Keratinocyte (primary cell): ENCODE data around the gene PDZRN4.

Source experiments
- EZH2 ChIP-seq: IDR thresholded peaks from one replicate; pipeline ENCODE4 v1.6.1; 2012; ENCODE audit warnings: inconsistent platforms, mild to moderate bottlenecking, low read length, moderate library complexity
- TF ChIP-seq, protein P1 (sequence below), 3 experiments: IDR thresholded peaks in 1 of 3; conservative IDR thresholded peaks in 1 of 3; optimal IDR thresholded peaks in 1 of 3; 2 replicates in 2 of 3; 3 replicates in 1 of 3; pipeline versions ENCODE3 to v1.5.1; 2011; ENCODE audit warnings: low read length in 3 of 3, mild to moderate bottlenecking in 3 of 3, moderate library complexity in 2 of 3, control low read depth in 1 of 3, inconsistent platforms in 1 of 3; ENCODE audit not compliant: insufficient read depth in 2 of 3; ENCODE audit errors: extremely low read depth in 1 of 3

DNA sequence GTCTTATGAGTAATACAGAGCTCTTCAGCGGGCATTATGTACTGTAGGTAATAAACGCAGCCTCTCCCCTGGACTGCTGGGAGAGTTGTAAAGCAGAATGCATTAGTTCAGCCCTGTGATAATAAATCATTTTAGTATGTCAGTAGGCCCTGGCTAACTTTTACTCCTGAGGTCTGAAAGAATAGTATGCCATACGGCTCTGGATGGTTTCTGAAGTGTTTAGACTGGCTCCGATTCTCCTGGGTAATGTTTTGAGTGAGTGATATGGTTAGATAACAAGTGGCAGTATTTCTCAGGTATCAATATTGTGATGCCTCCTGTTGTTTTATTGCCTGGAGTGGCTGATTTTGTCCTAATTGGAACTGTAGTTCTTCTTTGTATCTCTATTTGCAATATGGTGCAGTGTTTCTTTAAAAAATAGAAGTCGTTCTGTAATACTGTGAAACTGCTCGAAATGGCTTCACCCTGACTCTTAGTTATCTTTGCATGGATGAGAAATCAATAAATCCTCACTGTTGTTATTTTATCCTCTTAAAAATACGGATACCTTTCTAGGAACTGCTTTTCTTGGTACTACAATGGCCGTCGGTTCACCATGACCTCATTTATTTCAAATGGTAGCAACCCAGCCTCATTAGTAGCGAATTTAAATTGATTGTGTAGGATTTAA, 100.2 kb downstream of the PDZRN4 start:
- TF ChIP-seq, protein P1, sequence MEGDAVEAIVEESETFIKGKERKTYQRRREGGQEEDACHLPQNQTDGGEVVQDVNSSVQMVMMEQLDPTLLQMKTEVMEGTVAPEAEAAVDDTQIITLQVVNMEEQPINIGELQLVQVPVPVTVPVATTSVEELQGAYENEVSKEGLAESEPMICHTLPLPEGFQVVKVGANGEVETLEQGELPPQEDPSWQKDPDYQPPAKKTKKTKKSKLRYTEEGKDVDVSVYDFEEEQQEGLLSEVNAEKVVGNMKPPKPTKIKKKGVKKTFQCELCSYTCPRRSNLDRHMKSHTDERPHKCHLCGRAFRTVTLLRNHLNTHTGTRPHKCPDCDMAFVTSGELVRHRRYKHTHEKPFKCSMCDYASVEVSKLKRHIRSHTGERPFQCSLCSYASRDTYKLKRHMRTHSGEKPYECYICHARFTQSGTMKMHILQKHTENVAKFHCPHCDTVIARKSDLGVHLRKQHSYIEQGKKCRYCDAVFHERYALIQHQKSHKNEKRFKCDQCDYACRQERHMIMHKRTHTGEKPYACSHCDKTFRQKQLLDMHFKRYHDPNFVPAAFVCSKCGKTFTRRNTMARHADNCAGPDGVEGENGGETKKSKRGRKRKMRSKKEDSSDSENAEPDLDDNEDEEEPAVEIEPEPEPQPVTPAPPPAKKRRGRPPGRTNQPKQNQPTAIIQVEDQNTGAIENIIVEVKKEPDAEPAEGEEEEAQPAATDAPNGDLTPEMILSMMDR (optimal IDR thresholded peaks at IDR 0.05 in 1 of 3, IDR thresholded peaks at IDR 0.05 in 1 of 3, conservative IDR thresholded peaks at IDR 0.05 in 1 of 3; ENCODE audit: extremely low read depth in 1 of 3, insufficient read depth in 2 of 3, low read length in 3 of 3), result no peak
- TF ChIP-seq EZH2, result no peak
